Activated T-helper 2 cell treated with anti-CD3 and anti-CD28 coated beads, Interferon-gamma antibody, Interleukin-2, Interleukin-4, amounts not matched to agents 10 μg/mL and 5 μg/mL and 100 μg/mL, durations not matched to agents 14 hours and 24 hours and 36 hours (primary cell): ENCODE results near the gene CC2D2B. TPM values are rescaled to one million over a fixed set of nuclear protein-coding genes. Genes with fewer than 3 reads are reported as not detected.

Experiments used
- DNase-seq: peaks from one replicate; pipeline ENCODE4 v3.0.0; 2021; ENCODE audit warnings: low spot score
- H3K27ac Mint-ChIP-seq: one replicate; pipeline ENCODE4 v1.8.0; 2021; ENCODE audit warnings: mixed read lengths
- H3K27me3 Mint-ChIP-seq: one replicate; pipeline ENCODE4 v1.8.0; 2021; ENCODE audit warnings: low read depth, mixed read lengths
- H3K36me3 Mint-ChIP-seq: one replicate; pipeline ENCODE4 v1.8.0; 2021; ENCODE audit warnings: low read depth, mixed read lengths
- H3K4me1 Mint-ChIP-seq: one replicate; pipeline ENCODE4 v1.8.0; 2021; ENCODE audit warnings: low read depth, mixed read lengths
- H3K4me3 Mint-ChIP-seq: one replicate; pipeline ENCODE4 v1.8.0; 2021; ENCODE audit warnings: low read depth, mild to moderate bottlenecking, moderate library complexity, mixed read lengths
- H3K9me3 Mint-ChIP-seq: one replicate; pipeline ENCODE4 v1.8.0; 2021; ENCODE audit warnings: mixed read lengths
- intact Hi-C: fragments of 100-400 bp; cut with micrococcal nuclease; formaldehyde crosslinking; loops from one replicate; pipeline ENCODE4 v1.15.1; 2023
- total RNA-seq: library from RNA; stranded (reverse); gene quantifications from 2 replicates; pipeline ENCODE4 v1.2.3, GENCODE V29; 2022

Gene CC2D2B
- total RNA-seq, 1 donor from 2014 or later = 0.75 TPM

DNA sequence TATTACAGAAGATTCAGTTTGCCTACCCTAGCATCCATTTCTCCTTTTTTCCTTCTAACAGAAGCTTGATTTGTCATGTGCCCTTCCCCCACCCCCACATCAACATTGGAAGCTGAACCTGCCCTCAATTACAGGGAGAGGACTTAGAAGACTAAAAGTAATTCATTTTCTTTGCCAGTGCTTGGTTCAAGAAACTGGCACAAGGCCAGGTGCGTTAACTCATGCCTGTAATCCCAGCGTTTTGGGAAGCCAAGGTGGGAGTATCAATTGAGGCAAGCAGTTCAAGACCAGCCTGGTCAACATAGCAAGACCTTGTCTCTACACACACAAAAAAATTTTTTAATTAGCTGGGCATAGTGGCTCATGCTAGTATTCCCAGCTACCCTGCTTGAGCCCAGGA lies 168.2 kb downstream of the CC2D2B start:
- intact Hi-C loops = no loop called here
- H3K36me3 Mint-ChIP-seq = peaks cover 22% of the 10 kb centered on the region
- H3K4me1 Mint-ChIP-seq = peaks cover 39% of the 10 kb centered on the region
- H3K27ac Mint-ChIP-seq = no peak overlapping the region
- no peaks in the 10 kb centered on the region for H3K27me3 Mint-ChIP-seq
- no peak overlapping the region for H3K4me3 Mint-ChIP-seq
- DNase-seq = no peak
- no peaks in the 10 kb centered on the region for H3K9me3 Mint-ChIP-seq

DNA sequence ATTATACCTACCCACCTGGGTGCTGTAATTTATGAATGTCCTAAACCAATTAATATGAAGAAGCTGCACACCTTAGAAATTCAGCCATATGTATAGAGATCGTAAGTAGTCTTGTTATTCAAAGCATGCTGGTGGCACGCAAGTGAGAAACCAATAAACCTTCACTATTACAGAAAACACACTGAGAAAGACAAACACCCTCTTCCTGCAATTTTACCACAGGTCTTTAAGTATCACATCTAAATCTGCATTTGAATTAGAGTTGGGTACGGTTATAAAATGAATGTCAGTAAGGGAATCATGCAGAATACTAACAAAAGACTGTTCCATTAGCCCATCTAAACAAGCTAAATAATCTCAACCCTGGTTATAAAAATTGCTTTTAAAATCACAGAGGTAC lies 169.4 kb downstream of the CC2D2B start:
- no peak overlapping the region for H3K27ac Mint-ChIP-seq
- H3K4me3 Mint-ChIP-seq = no peak overlapping the region
- no peaks in the 10 kb centered on the region for H3K27me3 Mint-ChIP-seq
- intact Hi-C loops = no loop called here
- H3K36me3 Mint-ChIP-seq = peaks cover 24% of the 10 kb centered on the region
- no peaks in the 10 kb centered on the region for H3K9me3 Mint-ChIP-seq
- no peak for DNase-seq
- H3K4me1 Mint-ChIP-seq = peaks cover 33% of the 10 kb centered on the region

DNA sequence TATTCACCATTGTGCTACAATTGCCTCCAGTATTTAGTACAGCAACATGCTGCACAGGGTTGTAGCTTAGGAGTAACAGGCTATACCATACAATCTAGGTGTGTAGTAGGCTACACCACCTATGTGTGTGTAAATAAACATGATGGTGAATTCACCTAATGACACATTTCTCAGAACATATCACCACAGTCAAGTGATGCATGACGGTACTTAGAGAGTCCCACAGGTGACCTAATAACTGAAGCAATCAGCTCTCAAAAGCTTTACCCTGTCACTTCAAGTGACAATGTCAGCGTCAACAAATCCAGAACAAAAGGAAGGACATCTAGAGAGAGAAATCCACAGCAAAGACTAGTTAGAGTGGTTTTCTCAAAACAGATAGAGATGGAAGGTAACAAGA lies 174.4 kb downstream of the CC2D2B start:
- no peak for DNase-seq

More for the DNA sequence above, 174.4 kb downstream of the CC2D2B start:
- H3K36me3 Mint-ChIP-seq = peaks cover 12% of the 10 kb centered on the region
- no peaks in the 10 kb centered on the region for H3K27me3 Mint-ChIP-seq
- no peak overlapping the region for H3K4me3 Mint-ChIP-seq
- no peaks in the 10 kb centered on the region for H3K9me3 Mint-ChIP-seq
- peaks cover 7% of the 10 kb centered on the region for H3K4me1 Mint-ChIP-seq
- H3K27ac Mint-ChIP-seq = no peak overlapping the region
- intact Hi-C loops = no loop called here

Other genes starting within 250 kb of the CC2D2B start
- gene TCTN3, start 214.0 kb upstream of the CC2D2B start, total RNA-seq = 66.5 and 71.3 TPM in 2 replicates
- gene ENTPD1, start 151.8 kb upstream of the CC2D2B start, total RNA-seq = 37.1 and 37.5 TPM in 2 replicates
- gene CCNJ, start 135.6 kb downstream of the CC2D2B start, total RNA-seq = 8.3 and 9.3 TPM in 2 replicates
- gene ZNF518A, start 222.3 kb downstream of the CC2D2B start, total RNA-seq = 16.0 and 18.0 TPM in 2 replicates